Measurements from ENCODE around the gene NUDT4B. TPM values are rescaled to one million over a fixed set of nuclear protein-coding genes. Genes with fewer than 3 reads are reported as not detected.
"Not testable (repeated sequence)": the region's sequence is repeated elsewhere in the genome, so short reads cannot be mapped to it uniquely, and the experiment has no call there.

The NUDT4B gene
- 1 to 10 TPM in 3 of 10 donors, under 1 TPM in 2, not detected in 5; 0.75 to 2.2 (median 1.1) TPM for polyA plus RNA-seq (ENCODE audit: insufficient read length in 10 of 10)
- long read RNA-seq, donor 1, result 0 reads
- long read RNA-seq, donor 2, partial matches to known transcripts, result 0 of 2 reads
- long read RNA-seq, donor 2, other reads (novel, unspliced or antisense), result 0 of 2 reads
- long read RNA-seq, donor 3, result 0 reads
- long read RNA-seq, donor 4, partial matches to known transcripts, result 0 of 2 reads
- long read RNA-seq, donor 4, other reads (novel, unspliced or antisense), result 0 of 2 reads
- long read RNA-seq, donor 5, partial matches to known transcripts, result 0 of 3 reads
- long read RNA-seq, donor 5, other reads (novel, unspliced or antisense), result 0 of 3 reads
- long read RNA-seq, donor 6, partial matches to known transcripts, result 0 of 3 reads
- long read RNA-seq, donor 6, other reads (novel, unspliced or antisense), result 0 of 3 reads
- long read RNA-seq, donor 7, partial matches to known transcripts, result 0 of 2 reads
- long read RNA-seq, donor 7, other reads (novel, unspliced or antisense), result 0 of 2 reads
- long read RNA-seq, donor 8, partial matches to known transcripts, result 0 of 2 reads
- long read RNA-seq, donor 8, other reads (novel, unspliced or antisense), result 0 of 2 reads
- long read RNA-seq, donor 9, partial matches to known transcripts, result 0 of 1 reads
- long read RNA-seq, donor 9, other reads (novel, unspliced or antisense), result 0 of 1 reads

GRCh38 chr1:148748563-148749334 is at the start of gene NUDT4B:
NUDT4B (plus strand) TSS chr1:148748774; CDS start chr1:148748953, 179 bp downstream.
- not testable (repeated sequence) for DNase-seq

- DNase-seq, result not testable (repeated sequence)
Observed at GRCh38 chr1:148699357-148699756, 49.2 kb upstream of the NUDT4B start.

- not testable (repeated sequence) for DNase-seq
Observed at GRCh38 chr1:148702242-148702641, 46.3 kb upstream of the NUDT4B start.

- DNase-seq, result not testable (repeated sequence)
Observed at GRCh38 chr1:148703973-148704591, 44.5 kb upstream of the NUDT4B start.

- not testable (repeated sequence) for DNase-seq
Observed at GRCh38 chr1:148705316-148705948, 43.1 kb upstream of the NUDT4B start.

GRCh38 chr1:148708779-148709333 is 39.7 kb upstream of the NUDT4B start:
- DNase-seq, result not testable (repeated sequence)

GRCh38 chr1:148710772-148711523 is 37.6 kb upstream of the NUDT4B start:
- not testable (repeated sequence) for DNase-seq

GRCh38 chr1:148712353-148712752 is 36.2 kb upstream of the NUDT4B start:
- DNase-seq, result not testable (repeated sequence)

- DNase-seq, result not testable (repeated sequence)
Observed at GRCh38 chr1:148715518-148715917, 33.1 kb upstream of the NUDT4B start.

GRCh38 chr1:148716966-148717520 is 31.5 kb upstream of the NUDT4B start:
- DNase-seq, result not testable (repeated sequence)

GRCh38 chr1:148720918-148721317 is 27.7 kb upstream of the NUDT4B start:
- DNase-seq, result not testable (repeated sequence)

GRCh38 chr1:148722758-148723157 is 25.8 kb upstream of the NUDT4B start:
- DNase-seq, result not testable (repeated sequence)

- DNase-seq, result not testable (repeated sequence)
Observed at GRCh38 chr1:148723515-148723914, 25.1 kb upstream of the NUDT4B start.

- not testable (repeated sequence) for DNase-seq
Observed at GRCh38 chr1:148724872-148725271, 23.7 kb upstream of the NUDT4B start.

GRCh38 chr1:148727862-148728261 is 20.7 kb upstream of the NUDT4B start:
- DNase-seq, result not testable (repeated sequence)

- DNase-seq, result not testable (repeated sequence)
Observed at GRCh38 chr1:148729128-148729527, 19.4 kb upstream of the NUDT4B start.

- not testable (repeated sequence) for DNase-seq
Observed at GRCh38 chr1:148729541-148729940, 19.0 kb upstream of the NUDT4B start.

GRCh38 chr1:148732277-148732676 is 16.3 kb upstream of the NUDT4B start:
- DNase-seq, result not testable (repeated sequence)

GRCh38 chr1:148733585-148734310 is 14.8 kb upstream of the NUDT4B start:
- not testable (repeated sequence) for DNase-seq
